ENCODE results near the gene CX3CL1.
A peak's percentile ranks its signal among the peaks of the same experiment; 100 is the strongest.

The CX3CL1 gene

DNA sequence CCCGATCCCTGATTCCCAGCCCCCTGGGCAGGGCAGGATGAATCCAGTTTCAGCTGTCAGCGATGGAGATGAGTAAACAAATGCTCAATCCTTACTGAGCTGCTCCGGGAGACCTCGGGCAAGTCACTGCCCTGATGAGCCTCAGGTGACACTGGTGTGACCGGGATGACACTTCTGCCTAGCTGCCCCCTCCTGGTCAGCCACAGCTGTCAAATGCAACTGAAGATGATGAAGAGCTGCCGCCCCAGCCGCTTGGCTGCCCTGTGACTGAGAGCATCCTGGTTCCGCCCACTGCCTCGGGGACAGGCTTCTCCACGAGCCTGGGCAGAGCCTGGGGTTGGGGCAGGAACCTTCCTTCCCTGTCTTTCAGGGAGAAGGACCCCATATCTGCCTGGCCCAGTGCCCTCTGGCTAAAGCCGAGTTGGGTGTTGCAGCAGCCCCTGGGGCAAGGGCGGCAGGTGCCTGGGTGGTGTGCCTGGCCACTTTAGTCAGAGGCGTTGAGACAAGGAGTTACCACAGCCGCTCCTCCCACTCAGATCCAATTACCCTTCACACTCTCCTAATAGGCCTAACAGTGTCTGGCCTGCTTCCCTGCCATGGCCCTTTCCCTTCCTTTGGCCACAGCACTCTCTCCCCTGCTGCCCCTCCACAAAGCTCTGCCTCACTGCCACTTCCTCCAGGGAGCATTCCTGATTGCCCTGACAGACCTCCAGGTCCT, 37.7 kb downstream of the CX3CL1 start:
- H3K27me3 Mint-ChIP-seq (ENCODE audit: low read depth) = peaks cover 4% of the 10 kb centered on the region
- TF ChIP-seq, protein P1, sequence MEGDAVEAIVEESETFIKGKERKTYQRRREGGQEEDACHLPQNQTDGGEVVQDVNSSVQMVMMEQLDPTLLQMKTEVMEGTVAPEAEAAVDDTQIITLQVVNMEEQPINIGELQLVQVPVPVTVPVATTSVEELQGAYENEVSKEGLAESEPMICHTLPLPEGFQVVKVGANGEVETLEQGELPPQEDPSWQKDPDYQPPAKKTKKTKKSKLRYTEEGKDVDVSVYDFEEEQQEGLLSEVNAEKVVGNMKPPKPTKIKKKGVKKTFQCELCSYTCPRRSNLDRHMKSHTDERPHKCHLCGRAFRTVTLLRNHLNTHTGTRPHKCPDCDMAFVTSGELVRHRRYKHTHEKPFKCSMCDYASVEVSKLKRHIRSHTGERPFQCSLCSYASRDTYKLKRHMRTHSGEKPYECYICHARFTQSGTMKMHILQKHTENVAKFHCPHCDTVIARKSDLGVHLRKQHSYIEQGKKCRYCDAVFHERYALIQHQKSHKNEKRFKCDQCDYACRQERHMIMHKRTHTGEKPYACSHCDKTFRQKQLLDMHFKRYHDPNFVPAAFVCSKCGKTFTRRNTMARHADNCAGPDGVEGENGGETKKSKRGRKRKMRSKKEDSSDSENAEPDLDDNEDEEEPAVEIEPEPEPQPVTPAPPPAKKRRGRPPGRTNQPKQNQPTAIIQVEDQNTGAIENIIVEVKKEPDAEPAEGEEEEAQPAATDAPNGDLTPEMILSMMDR (IDR thresholded peaks at IDR 0.05; ENCODE audit: unreplicated experiment in 3 of 3) = no peak
- H3K27ac Mint-ChIP-seq = peak overlapping the region in 1 of 3 experiments; percentile 26
- no peak overlapping the region for H3K4me3 Mint-ChIP-seq
- no peaks in the 10 kb centered on the region for H3K36me3 Mint-ChIP-seq (ENCODE audit: low read depth)
- H3K9me3 Mint-ChIP-seq = no peaks in the 10 kb centered on the region
- H3K4me1 Mint-ChIP-seq = peaks cover 26% of the 10 kb centered on the region

GRCh38 chr16:57411362-57411976, 39.2 kb downstream of the CX3CL1 start:
- TF ChIP-seq, protein P1 (IDR thresholded peaks at IDR 0.05; ENCODE audit: unreplicated experiment in 3 of 3) = no peak
- Mint-ChIP-seq H3K36me3 (ENCODE audit: low read depth) (no peaks in the 10 kb centered on the region), H3K27me3 (ENCODE audit: low read depth) (peaks cover 4% of the 10 kb centered on the region), H3K4me1 (peaks cover 30% of the 10 kb centered on the region), H3K27ac (peak overlapping the region in 2 of 3 experiments; percentile 26 to 37), H3K4me3 (no peak overlapping the region), H3K9me3 (no peaks in the 10 kb centered on the region)

- H3K4me1 Mint-ChIP-seq = peaks cover 40% of the 10 kb centered on the region
- no peaks in the 10 kb centered on the region for H3K36me3 Mint-ChIP-seq (ENCODE audit: low read depth)
- peaks cover 4% of the 10 kb centered on the region for H3K27me3 Mint-ChIP-seq (ENCODE audit: low read depth)
- H3K27ac Mint-ChIP-seq = no peak overlapping the region
- H3K4me3 Mint-ChIP-seq = no peak overlapping the region
- H3K9me3 Mint-ChIP-seq = no peaks in the 10 kb centered on the region
- TF ChIP-seq, protein P1 (IDR thresholded peaks at IDR 0.05; ENCODE audit: unreplicated experiment in 3 of 3) = no peak
Observed at GRCh38 chr16:57412584-57412983, 40.3 kb downstream of the CX3CL1 start.

GRCh38 chr16:57413301-57413730, 41.0 kb downstream of the CX3CL1 start:
- Mint-ChIP-seq H3K27me3 (ENCODE audit: low read depth) (peaks cover 4% of the 10 kb centered on the region), H3K36me3 (ENCODE audit: low read depth) (no peaks in the 10 kb centered on the region), H3K4me1 (peaks cover 44% of the 10 kb centered on the region), H3K4me3 (no peak overlapping the region), H3K27ac (no peak overlapping the region), H3K9me3 (no peaks in the 10 kb centered on the region)
- TF ChIP-seq, protein P1 (IDR thresholded peaks at IDR 0.05; ENCODE audit: unreplicated experiment in 3 of 3) = no peak

DNA sequence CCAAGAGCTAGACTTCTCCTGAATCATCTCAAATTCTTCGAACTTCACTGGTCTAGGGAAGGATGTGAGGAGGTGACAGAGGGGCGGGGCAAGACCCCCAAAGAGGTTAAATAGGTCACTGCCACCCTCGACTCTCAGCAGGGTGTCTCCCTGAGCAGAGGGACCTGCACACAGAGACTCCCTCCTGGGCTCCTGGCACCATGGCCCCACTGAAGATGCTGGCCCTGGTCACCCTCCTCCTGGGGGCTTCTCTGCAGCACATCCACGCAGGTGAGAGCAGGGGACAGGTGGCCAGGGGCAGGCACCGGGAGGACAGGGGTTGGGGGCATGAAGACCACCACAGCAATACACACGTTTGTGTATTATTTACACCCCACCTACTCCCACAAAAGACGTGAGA, 41.4 kb downstream of the CX3CL1 start:
- Mint-ChIP-seq H3K4me1 (peaks cover 47% of the 10 kb centered on the region), H3K36me3 (ENCODE audit: low read depth) (no peaks in the 10 kb centered on the region), H3K27me3 (ENCODE audit: low read depth) (peaks cover 4% of the 10 kb centered on the region), H3K9me3 (no peaks in the 10 kb centered on the region), H3K4me3 (no peak overlapping the region), H3K27ac (no peak overlapping the region)
- TF ChIP-seq, protein P1 (IDR thresholded peaks at IDR 0.05; ENCODE audit: unreplicated experiment in 3 of 3) = no peak
